K562 (cell line): ENCODE results near the gene NCOA4. TPM values are rescaled to one million over a fixed set of nuclear protein-coding genes. Genes with fewer than 3 reads are reported as not detected.

Source experiments
- BACH1 ChIP-seq: fragments of 200-800 bp; sonication (Bioruptor generic); IDR thresholded peaks from 2 replicates; pipeline ENCODE4 v1.6.1; 2016; ENCODE audit warnings: missing genetic modification characterization, missing compliant biosample characterization
- BHLHE40 ChIP-seq: IDR thresholded peaks from 2 replicates; pipeline ENCODE4 v1.6.1; 2011; ENCODE audit warnings: low read length, improper control_type of control experiment
- CBFA2T3 ChIP-seq: fragments of 450-650 bp; IDR thresholded peaks from 2 replicates; pipeline ENCODE4 v1.6.1; 2017
- CREBBP ChIP-seq: IDR thresholded peaks from one replicate; pipeline ENCODE4 v1.6.1; 2012; ENCODE audit warnings: low read depth, mild to moderate bottlenecking, control low read depth, inconsistent platforms, low read length
- FIP1L1 ChIP-seq: fragments of 200-400 bp; formaldehyde crosslinking; IDR thresholded peaks from 2 replicates; pipeline ENCODE4 v1.6.1; 2018; ENCODE audit warnings: mild to moderate bottlenecking, low read depth, low read length; ENCODE audit not compliant: poor library complexity, severe bottlenecking
- IRF2 ChIP-seq: sonication (generic); formaldehyde crosslinking; IDR thresholded peaks from 2 replicates; pipeline ENCODE4 v1.8.1; 2022; ENCODE audit warnings: mild to moderate bottlenecking, missing genetic modification reagents
- KAT7 ChIP-seq: sonication (generic); formaldehyde crosslinking; IDR thresholded peaks from 2 replicates; pipeline ENCODE4 v1.8.0; 2022; ENCODE audit warnings: missing genetic modification reagents, mild to moderate bottlenecking, borderline replicate concordance
- RAD51 ChIP-seq: fragments of 450-650 bp; IDR thresholded peaks from 2 replicates; pipeline ENCODE4 v1.7.1; 2016; ENCODE audit warnings: low read depth, mild to moderate bottlenecking, borderline replicate concordance
- U2AF2 ChIP-seq: fragments of 200-400 bp; formaldehyde crosslinking; optimal IDR thresholded peaks from 2 replicates; pipeline ENCODE3; 2017; ENCODE audit warnings: low read depth, mild to moderate bottlenecking, low read length
- XRCC4 ChIP-seq: IDR thresholded peaks from one replicate; pipeline ENCODE4 v1.6.1; 2011; ENCODE audit not compliant: insufficient read depth, insufficient read length; ENCODE audit errors: extremely low read depth
- ZBTB17 ChIP-seq: fragments of 450-650 bp; formaldehyde crosslinking; IDR thresholded peaks from 2 replicates; pipeline ENCODE4 v1.4.0; 2020; ENCODE audit warnings: mild to moderate bottlenecking
- ZBTB43 ChIP-seq: sonication (generic); formaldehyde crosslinking; IDR thresholded peaks from 2 replicates; pipeline ENCODE4 v1.8.0; 2023; ENCODE audit warnings: mild to moderate bottlenecking, missing genetic modification reagents
- ZBTB5 ChIP-seq: fragments of 450-650 bp; IDR thresholded peaks from 2 replicates; pipeline ENCODE4 v1.6.1; 2017; ENCODE audit warnings: antibody characterized with exemption
- ZNF253 ChIP-seq: fragments of 250-450 bp; sonication (Bioruptor Pico); conservative IDR thresholded peaks from 2 replicates; pipeline ENCODE4 v1.6.1; 2021; ENCODE audit warnings: mild to moderate bottlenecking
- ZNF407 ChIP-seq: fragments of 450-650 bp; IDR thresholded peaks from 2 replicates; pipeline ENCODE4 v1.6.1; 2016; ENCODE audit warnings: low read depth
- ZNF431 ChIP-seq: sonication (generic); formaldehyde crosslinking; IDR thresholded peaks from 2 replicates; pipeline ENCODE4 v1.8.0; 2022; ENCODE audit warnings: mild to moderate bottlenecking, missing genetic modification reagents
- polyA plus RNA-seq, 8 experiments: library from polyadenylated mRNA; depleted of rRNA in 4 of 8; stranded (reverse) in 5 of 8; unstranded in 3 of 8; fragments of >200 nt; fragmentation: Nextera tagmentation in 2 of 8; fragmentation: Illumina TruSeq in 1 of 8; extraction: Ambion mirVana in 2 of 8; extraction: Trizol in 1 of 8; gene quantifications; 2 replicates each; pipeline versions ENCODE4 v1.2.1 to v1.2.3, GENCODE V29; 2011 to 2014; ENCODE audit warnings: inconsistent platforms in 1 of 8, missing spikeins in 1 of 8
- total RNA-seq, 7 experiments: library from RNA; depleted of rRNA in 6 of 7; stranded (reverse); fragments of >200 nt in 6 of 7; fragmentation: Illumina TruSeq in 2 of 7; extraction: Trizol in 2 of 7; gene quantifications; 2 replicates each; pipeline versions ENCODE4 v1.2.1 to v1.2.3, GENCODE V29; 2011 to 2021; ENCODE audit warnings: low replicate concordance in 1 of 7
- TF ChIP-seq, protein P1 (sequence below): sonication (generic); formaldehyde crosslinking; IDR thresholded peaks from 2 replicates; pipeline ENCODE4 v1.5.0; 2020; ENCODE audit warnings: missing genetic modification reagents

Gene NCOA4
- total and polyA plus RNA-seq, 9 of the 15 experiments (the other 6 are each of a cell fraction or from before 2014, with no cell fraction given): 89.8 to 283 (median 181) TPM

- TF ChIP-seq ZNF407 (no peak), BHLHE40 (peak; percentile 60), CBFA2T3 (peak; percentile 100), RAD51 (peak; percentile 67; the same call in 1 of the 2 replicates), BACH1 (tag) (peak; percentile 80; the same call in 1 of the 2 replicates), XRCC4 (no peak), ZNF431 (CRISPR knock-in tag) (no peak), ZBTB17 (CRISPR knock-in tag) (peak; percentile 79), U2AF2 (no peak), CREBBP (no peak), KAT7 (CRISPR knock-in tag) (no peak), IRF2 (CRISPR knock-in tag) (no peak), FIP1L1 (no peak), ZBTB5 (no peak), ZBTB43 (CRISPR knock-in tag) (no peak), ZNF253 (no peak)
- TF ChIP-seq, protein P1, sequence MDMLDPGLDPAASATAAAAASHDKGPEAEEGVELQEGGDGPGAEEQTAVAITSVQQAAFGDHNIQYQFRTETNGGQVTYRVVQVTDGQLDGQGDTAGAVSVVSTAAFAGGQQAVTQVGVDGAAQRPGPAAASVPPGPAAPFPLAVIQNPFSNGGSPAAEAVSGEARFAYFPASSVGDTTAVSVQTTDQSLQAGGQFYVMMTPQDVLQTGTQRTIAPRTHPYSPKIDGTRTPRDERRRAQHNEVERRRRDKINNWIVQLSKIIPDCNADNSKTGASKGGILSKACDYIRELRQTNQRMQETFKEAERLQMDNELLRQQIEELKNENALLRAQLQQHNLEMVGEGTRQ (CRISPR knock-in tag): no peak
These were observed 29.2 kb downstream of the NCOA4 start (continued) for GRCh38 chr10:46001187-46001756.
